H1 (cell line): Measurements from ENCODE around the gene GMFB. TPM values are rescaled to one million over a fixed set of nuclear protein-coding genes. Genes with fewer than 3 reads are reported as not detected.

Source experiments
- CTCF ChIA-PET: fragments of 300-600 bp; sonication (Branson Sonifier 250); formaldehyde crosslinking; loops from one replicate; lab custom pipeline; 2021; ENCODE audit not compliant: partially characterized antibody; lab: Charles Lee
- POLR2A ChIA-PET: fragments of 300-600 bp; sonication (Branson Sonifier 250); formaldehyde crosslinking; loops from one replicate; lab custom pipeline; 2021; ENCODE audit warnings: inconsistent platforms; ENCODE audit not compliant: partially characterized antibody; lab: Charles Lee
- DNase-seq, 2 experiments: peaks; one replicate each; pipeline versions ENCODE4 v3.0.0 to v3.0.0-alpha.2; 2010 to 2022; ENCODE audit warnings: low spot score in 2 of 2, low read depth in 1 of 2, mixed read lengths in 1 of 2
- FAIRE-seq: peaks from 2 replicates; lab custom pipeline; 2011; peaks lifted over from hg19 to GRCh38; lab: Jason Lieb, UNC
- H2AFZ ChIP-seq: 2 replicates; pipeline ENCODE4 v1.8.1; 2012; ENCODE audit warnings: low read length, inconsistent platforms
- H2AK5ac ChIP-seq: 2 replicates; pipeline ENCODE4 v1.6.1; 2013; ENCODE audit warnings: low read depth, low read length
- H2BK120ac ChIP-seq: replicated peaks from 2 replicates; pipeline ENCODE3; 2013; ENCODE audit warnings: low read depth, low read length, inconsistent platforms
- H2BK12ac ChIP-seq: 2 replicates; pipeline ENCODE4 v1.6.1; 2013; ENCODE audit warnings: low read depth, low read length
- H2BK15ac ChIP-seq: 2 replicates; pipeline ENCODE4 v1.6.1; 2013; ENCODE audit warnings: low read length
- H2BK20ac ChIP-seq: 2 replicates; pipeline ENCODE4 v1.6.1; 2013; ENCODE audit warnings: low read length
- H2BK5ac ChIP-seq: 2 replicates; pipeline ENCODE4 v1.6.1; 2013; ENCODE audit warnings: low read depth, low read length
- H3K14ac ChIP-seq: 2 replicates; pipeline ENCODE4 v1.6.1; 2013; ENCODE audit warnings: inconsistent platforms; ENCODE audit not compliant: insufficient read length
- H3K18ac ChIP-seq: 2 replicates; pipeline ENCODE4 v1.6.1; 2013; ENCODE audit warnings: low read length; ENCODE audit errors: extremely low read depth
- H3K23ac ChIP-seq: 2 replicates; pipeline ENCODE4 v1.6.1; 2013; ENCODE audit warnings: inconsistent platforms; ENCODE audit not compliant: insufficient read length
- H3K23me2 ChIP-seq: 2 replicates; pipeline ENCODE4 v1.6.1; 2013; ENCODE audit warnings: low read depth, low read length
- H3K27ac ChIP-seq: 2 replicates; pipeline ENCODE4 v1.6.1; 2011; ENCODE audit warnings: low read depth, low read length, inconsistent platforms
- H3K27me3 ChIP-seq, 4 experiments: replicated peaks in 1 of 4; 1 replicate in 1 of 4; 2 replicates in 3 of 4; pipeline versions ENCODE4 v1.6.1 to v1.8.1; 2011 to 2013; ENCODE audit warnings: low read length in 3 of 4, mild to moderate bottlenecking in 3 of 4, inconsistent platforms in 2 of 4, mixed read lengths in 2 of 4, moderate library complexity in 1 of 4; ENCODE audit not compliant: control insufficient read depth in 3 of 4, insufficient read depth in 3 of 4; ENCODE audit errors: extremely low read depth in 1 of 4
- H3K36me3 ChIP-seq, 4 experiments: 2 replicates each; pipeline versions ENCODE4 v1.6.1 to v1.8.1; 2011 to 2013; ENCODE audit warnings: mild to moderate bottlenecking in 4 of 4, low read length in 3 of 4, moderate library complexity in 2 of 4, control low read depth in 1 of 4, inconsistent platforms in 1 of 4; ENCODE audit not compliant: insufficient read depth in 4 of 4, control insufficient read depth in 2 of 4
- H3K4ac ChIP-seq: replicated peaks from 2 replicates; pipeline ENCODE3; 2013; ENCODE audit warnings: low read length, low read depth, mixed read lengths, inconsistent platforms; ENCODE audit not compliant: insufficient read length
- H3K4me1 ChIP-seq, 4 experiments: replicated peaks in 1 of 4; 1 replicate in 1 of 4; 2 replicates in 3 of 4; pipeline versions ENCODE4 v1.6.1 to v1.8.1; 2011 to 2013; ENCODE audit warnings: low read length in 3 of 4, inconsistent platforms in 2 of 4, mixed read lengths in 1 of 4; ENCODE audit not compliant: insufficient read depth in 4 of 4, control insufficient read depth in 3 of 4
- H3K4me2 ChIP-seq, 2 experiments: 2 replicates each; pipeline versions ENCODE4 v1.6.1 to v1.8.1; 2011 to 2013; ENCODE audit warnings: low read depth in 2 of 2, low read length in 2 of 2, control low read depth in 1 of 2, inconsistent platforms in 1 of 2, mild to moderate bottlenecking in 1 of 2; ENCODE audit not compliant: insufficient read depth in 1 of 2
- H3K4me3 ChIP-seq, 4 experiments: fragments of 200-600, 300-600 bp in 1 of 4; sonication (generic), shearing (Covaris generic), sonication (Bioruptor Twin) in 1 of 4; 2 replicates each; pipeline versions ENCODE4 v1.5.1 to v1.8.1; 2011 to 2016; ENCODE audit warnings: low read length in 4 of 4, low read depth in 3 of 4, control low read depth in 2 of 4, inconsistent platforms in 2 of 4, mild to moderate bottlenecking in 2 of 4, mixed read lengths in 1 of 4, moderate library complexity in 1 of 4; ENCODE audit not compliant: insufficient read depth in 2 of 4; ENCODE audit errors: extremely low read depth in 1 of 4
- H3K56ac ChIP-seq: replicated peaks from 2 replicates; pipeline ENCODE3; 2013; ENCODE audit warnings: low read depth, mild to moderate bottlenecking, mixed read lengths, low read length, inconsistent platforms; ENCODE audit not compliant: insufficient read length
- H3K79me1 ChIP-seq: 2 replicates; pipeline ENCODE4 v1.6.1; 2013; ENCODE audit warnings: low read depth, low read length, control low read depth
- H3K79me2 ChIP-seq, 2 experiments: 2 replicates each; pipeline versions ENCODE4 v1.6.1 to v1.8.1; 2012 to 2013; ENCODE audit warnings: low read length in 2 of 2, mild to moderate bottlenecking in 2 of 2, inconsistent platforms in 1 of 2; ENCODE audit not compliant: insufficient read depth in 2 of 2, control insufficient read depth in 1 of 2
- H3K9ac ChIP-seq, 4 experiments: replicated peaks in 1 of 4; 1 replicate in 1 of 4; 2 replicates in 3 of 4; pipeline versions ENCODE4 v1.6.1 to v1.8.1; 2011 to 2013; ENCODE audit warnings: low read depth in 3 of 4, low read length in 3 of 4, control low read depth in 2 of 4, mild to moderate bottlenecking in 2 of 4, moderate library complexity in 2 of 4, inconsistent platforms in 1 of 4; ENCODE audit errors: extremely low read depth in 1 of 4
- H3K9me3 ChIP-seq, 2 experiments: 2 replicates each; pipeline versions ENCODE4 v1.6.1 to v1.8.1; 2012 to 2013; ENCODE audit warnings: mild to moderate bottlenecking in 2 of 2, moderate library complexity in 2 of 2, control low read depth in 1 of 2, inconsistent platforms in 1 of 2, low read depth in 1 of 2, low read length in 1 of 2, mixed read lengths in 1 of 2; ENCODE audit not compliant: insufficient read depth in 2 of 2
- H4K20me1 ChIP-seq, 2 experiments: replicated peaks in 1 of 2; 2 replicates each; pipeline versions ENCODE3 to v1.8.1; 2011 to 2013; ENCODE audit warnings: inconsistent platforms in 2 of 2, low read length in 2 of 2, mild to moderate bottlenecking in 1 of 2; ENCODE audit not compliant: insufficient read depth in 2 of 2, control insufficient read depth in 1 of 2
- H4K5ac ChIP-seq: 2 replicates; pipeline ENCODE4 v1.6.1; 2013; ENCODE audit warnings: low read length, low read depth, mixed read lengths, inconsistent platforms; ENCODE audit not compliant: insufficient read length
- H4K8ac ChIP-seq: 2 replicates; pipeline ENCODE4 v1.8.0; 2013; ENCODE audit warnings: mild to moderate bottlenecking, moderate library complexity, low read length, inconsistent platforms; ENCODE audit not compliant: insufficient read depth; ENCODE audit errors: extremely low read depth
- H4K91ac ChIP-seq: replicated peaks from 2 replicates; pipeline ENCODE3; 2013; ENCODE audit warnings: low read length, mixed read lengths, inconsistent platforms; ENCODE audit not compliant: insufficient read length
- BACH1 ChIP-seq: IDR thresholded peaks from 2 replicates; pipeline ENCODE4 v1.6.1; 2012; ENCODE audit warnings: low read length, improper control_type of control experiment
- CBX8 ChIP-seq: fragments of 300-800, 300-1000 bp; sonication (generic); IDR thresholded peaks from 2 replicates; pipeline ENCODE4 v1.7.1; 2016; ENCODE audit warnings: low read depth, low read length, borderline replicate concordance
- CEBPB ChIP-seq: IDR thresholded peaks from 2 replicates; pipeline ENCODE4 v1.6.1; 2012; ENCODE audit warnings: low read depth, low read length
- CREB1 ChIP-seq: IDR thresholded peaks from 2 replicates; pipeline ENCODE4 v1.6.1; 2012; ENCODE audit warnings: inconsistent platforms
- CTBP2 ChIP-seq: IDR thresholded peaks from 2 replicates; pipeline ENCODE4 v1.7.0; 2011; ENCODE audit warnings: borderline replicate concordance, mild to moderate bottlenecking, moderate library complexity, mixed read lengths, low read length; ENCODE audit not compliant: insufficient read depth, insufficient read length
- KDM1A ChIP-seq: fragments of 200-600, 300-600 bp; sonication (generic); IDR thresholded peaks from 2 replicates; pipeline ENCODE4 v1.7.1; 2016; ENCODE audit warnings: mild to moderate bottlenecking, low read length, borderline replicate concordance
- KDM5A ChIP-seq: fragments of 200-600 bp; IDR thresholded peaks from 2 replicates; pipeline ENCODE4 v1.7.1; 2012; ENCODE audit warnings: mild to moderate bottlenecking, low read length, inconsistent platforms, mixed read lengths
- NRF1 ChIP-seq: IDR thresholded peaks from 2 replicates; pipeline ENCODE4 v1.6.1; 2011; ENCODE audit warnings: mild to moderate bottlenecking, low read depth, low read length, improper control_type of control experiment
- SP4 ChIP-seq: IDR thresholded peaks from 2 replicates; pipeline ENCODE4 v1.6.1; 2012; ENCODE audit warnings: low read length, inconsistent platforms
- WGBS, 2 experiments: shearing (Covaris generic) in 1 of 2; methylation state at CpG; one replicate each; pipeline versions ENCODE4 v1.1.6 to v1.1.7; 2013 to 2015; ENCODE audit warnings: low lambda C conversion rate in 2 of 2, mixed read lengths in 2 of 2, inconsistent platforms in 1 of 2, low coverage in 1 of 2, missing lambda C conversion rate in 1 of 2; ENCODE audit not compliant: insufficient replicate concordance in 2 of 2, insufficient coverage in 1 of 2, insufficient read length in 1 of 2; ENCODE audit errors: extremely low coverage in 1 of 2, missing lambda C conversion rate in 1 of 2; 5-methylcytosine and 5-hydroxymethylcytosine counted together
- polyA plus RNA-seq, 7 experiments: library from polyadenylated mRNA; depleted of rRNA in 3 of 7; stranded (reverse) in 5 of 7; unstranded in 2 of 7; fragments of >200 nt in 5 of 7; fragments of 200-250 nt in 2 of 7; gene quantifications; 1 replicate in 5 of 7; 2 replicates in 1 of 7; 4 replicates in 1 of 7; pipeline versions ENCODE4 v1.2.1 to v1.2.3, GENCODE V29; 2011 to 2013; ENCODE audit warnings: missing spikeins in 2 of 7, mixed read lengths in 2 of 7
- total RNA-seq: library from RNA; stranded (reverse); fragmentation: NEBNext Ultra II Directional; extraction: Animal tissue kit (Norgen Biotek cat#: 25700); gene quantifications from 2 replicates; pipeline ENCODE4 v1.2.1, GENCODE V29; 2021
- TF ChIP-seq, protein P1 (sequence below): IDR thresholded peaks from 2 replicates; pipeline ENCODE4 v1.6.1; 2012; ENCODE audit warnings: inconsistent platforms

GMFB gene
- total and polyA plus RNA-seq, 2 of the 8 experiments (the other 6 are each of a cell fraction or from before 2014, with no cell fraction given): 17.9 to 77.3 TPM

DNA sequence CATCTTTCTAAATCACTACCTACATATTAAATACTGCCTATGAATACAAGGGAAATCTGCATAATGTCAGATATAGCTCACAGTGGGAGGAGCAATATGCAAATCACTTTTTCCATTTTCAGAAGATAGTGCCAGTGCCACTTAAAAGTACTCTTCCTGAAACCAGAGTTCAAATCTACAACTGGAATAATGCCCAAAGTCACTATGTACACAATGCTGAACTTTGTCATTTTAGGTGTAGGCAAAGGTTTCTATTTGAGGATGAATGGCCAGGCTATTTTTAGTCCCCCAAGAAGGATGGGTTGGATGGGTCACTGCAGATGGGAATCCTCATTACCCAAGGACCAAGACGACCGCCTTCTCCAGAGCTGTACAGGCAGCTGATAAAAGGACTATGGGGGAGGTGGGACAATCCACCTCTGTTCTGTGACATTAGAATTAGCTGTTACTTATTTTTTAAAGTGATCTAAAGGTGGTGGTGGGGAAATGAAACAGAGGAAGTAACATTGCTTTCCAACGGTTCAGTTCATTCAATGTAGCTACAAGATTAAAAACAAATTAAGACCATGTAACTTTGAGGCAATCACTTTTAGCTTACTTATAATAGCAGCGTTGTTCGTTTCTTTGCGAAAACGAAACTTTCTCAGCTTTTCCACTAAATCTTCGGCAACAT is 5.6 kb downstream of the GMFB start:
- H3K23ac ChIP-seq: no peak overlapping the region
- H3K18ac ChIP-seq: no peak overlapping the region
- no peak overlapping the region for H3K9ac ChIP-seq
- H3K27me3 ChIP-seq: no peaks in the 10 kb centered on the region
- no peak for DNase-seq
- CTCF ChIA-PET: interaction anchor here (1.0 to 1.6 kb wide), 3 partner anchors 10 to 44 kb away, joined by 3 to 11 read pairs (median 3); no protein-coding TSS in a partner anchor
- H4K20me1 ChIP-seq: peaks cover 0 to 5% of the 10 kb centered on the region in 2 experiments
- H3K36me3 ChIP-seq: peaks cover 0 to 39% (median 6%) of the 10 kb centered on the region in 4 experiments; a peak in 6 of 8 replicates
- H3K4ac ChIP-seq: no peak overlapping the region
- H2AK5ac ChIP-seq: no peak overlapping the region
- FAIRE-seq: no peak
- no peaks in the 10 kb centered on the region; a peak in 1 of 7 replicates for H3K4me1 ChIP-seq
- 94% methylated on average over 8 of the region's 8 CpGs; no CpG with 5 or more reads in 1 of the 2 experiments for WGBS, 2 experiments
- H3K79me2 ChIP-seq: peaks cover 4 to 54% of the 10 kb centered on the region in 2 experiments; a peak in 3 of 4 replicates
- H2BK12ac ChIP-seq: no peak overlapping the region
- no peak overlapping the region for H2BK15ac ChIP-seq
- H3K4me3 ChIP-seq: no peak overlapping the region
- POLR2A ChIA-PET: no interaction called here
- no peak overlapping the region for H2AFZ ChIP-seq
- H3K9me3 ChIP-seq: no peaks in the 10 kb centered on the region
- TF ChIP-seq SP4 (no peak), NRF1 (no peak), CTBP2 (no peak), KDM1A (no peak), BACH1 (no peak), CBX8 (no peak), CREB1 (no peak), KDM5A (no peak), CEBPB (no peak)
- TF ChIP-seq, protein P1, sequence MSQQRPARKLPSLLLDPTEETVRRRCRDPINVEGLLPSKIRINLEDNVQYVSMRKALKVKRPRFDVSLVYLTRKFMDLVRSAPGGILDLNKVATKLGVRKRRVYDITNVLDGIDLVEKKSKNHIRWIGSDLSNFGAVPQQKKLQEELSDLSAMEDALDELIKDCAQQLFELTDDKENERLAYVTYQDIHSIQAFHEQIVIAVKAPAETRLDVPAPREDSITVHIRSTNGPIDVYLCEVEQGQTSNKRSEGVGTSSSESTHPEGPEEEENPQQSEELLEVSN: no peak
- no peak overlapping the region for H3K27ac ChIP-seq
- H2BK5ac ChIP-seq: no peak overlapping the region
- H3K14ac ChIP-seq: no peak overlapping the region
- no peak overlapping the region for H4K8ac ChIP-seq
- H2BK20ac ChIP-seq: no peak overlapping the region
- no peak overlapping the region for H4K5ac ChIP-seq
- no peak overlapping the region for H3K4me2 ChIP-seq
- no peak overlapping the region for H3K56ac ChIP-seq
- peaks cover 3% of the 10 kb centered on the region; the same call in 1 of the 2 replicates for H3K23me2 ChIP-seq
- H4K91ac ChIP-seq: no peak overlapping the region
- no peak overlapping the region for H2BK120ac ChIP-seq
- H3K79me1 ChIP-seq: no peaks in the 10 kb centered on the region; the same call in 1 of the 2 replicates
